ENCODE data around the gene PARP8.

PARP8 gene

GRCh38 chr5:50853151-50853550, 186.7 kb downstream of the PARP8 start:
- DNase-seq (ENCODE audit: low spot score) = no peak

GRCh38 chr5:50854082-50854481, 187.6 kb downstream of the PARP8 start:
- no peak for DNase-seq (ENCODE audit: low spot score)

GRCh38 chr5:50855001-50855400, 188.6 kb downstream of the PARP8 start:
- no peak for DNase-seq (ENCODE audit: low spot score)

GRCh38 chr5:50856401-50857119, 190.1 kb downstream of the PARP8 start:
- no peak for DNase-seq (ENCODE audit: low spot score)

- no peak for DNase-seq (ENCODE audit: low spot score)
These were observed 197.2 kb downstream of the PARP8 start for GRCh38 chr5:50863534-50864170.

- DNase-seq (ENCODE audit: low spot score) = no peak
These were observed 198.0 kb downstream of the PARP8 start for GRCh38 chr5:50864466-50864865.

- no peak for DNase-seq (ENCODE audit: low spot score)
These were observed 200.0 kb downstream of the PARP8 start for GRCh38 chr5:50866415-50866814.

GRCh38 chr5:50867140-50867539, 200.7 kb downstream of the PARP8 start:
- DNase-seq (ENCODE audit: low spot score) = no peak

GRCh38 chr5:50873595-50874277, 207.3 kb downstream of the PARP8 start:
- DNase-seq (ENCODE audit: low spot score) = no peak

- no peak for DNase-seq (ENCODE audit: low spot score)
These were observed 208.0 kb downstream of the PARP8 start for GRCh38 chr5:50874306-50875001.

- DNase-seq (ENCODE audit: low spot score) = no peak
These were observed 208.5 kb downstream of the PARP8 start for GRCh38 chr5:50875002-50875344.

GRCh38 chr5:50878470-50878869, 212.0 kb downstream of the PARP8 start:
- DNase-seq (ENCODE audit: low spot score) = no peak

- no peak for DNase-seq (ENCODE audit: low spot score)
These were observed 215.0 kb downstream of the PARP8 start for GRCh38 chr5:50881407-50881806.

- DNase-seq (ENCODE audit: low spot score) = no peak
These were observed 220.4 kb downstream of the PARP8 start for GRCh38 chr5:50886657-50887345.

- no peak for DNase-seq (ENCODE audit: low spot score)
These were observed 221.6 kb downstream of the PARP8 start for GRCh38 chr5:50887889-50888633.

- no peak for DNase-seq (ENCODE audit: low spot score)
These were observed 222.3 kb downstream of the PARP8 start for GRCh38 chr5:50888751-50889150.

- DNase-seq (ENCODE audit: low spot score) = no peak
These were observed 223.4 kb downstream of the PARP8 start for GRCh38 chr5:50889790-50890189.
